Stimulated activated CD8-positive, alpha-beta memory T cell treated with anti-CD3 and anti-CD28 coated beads, Interleukin-4, amount 100 ng/mL, for 4 hours (primary cell): Measurements from ENCODE around the gene NFIC.

Source experiments
- DNase-seq, 2 donors: peaks; one replicate each; pipeline ENCODE4 v3.0.0-alpha.2; 2020; ENCODE audit warnings: low read depth in 2 of 2, low spot score in 1 of 2

NFIC gene

DNA sequence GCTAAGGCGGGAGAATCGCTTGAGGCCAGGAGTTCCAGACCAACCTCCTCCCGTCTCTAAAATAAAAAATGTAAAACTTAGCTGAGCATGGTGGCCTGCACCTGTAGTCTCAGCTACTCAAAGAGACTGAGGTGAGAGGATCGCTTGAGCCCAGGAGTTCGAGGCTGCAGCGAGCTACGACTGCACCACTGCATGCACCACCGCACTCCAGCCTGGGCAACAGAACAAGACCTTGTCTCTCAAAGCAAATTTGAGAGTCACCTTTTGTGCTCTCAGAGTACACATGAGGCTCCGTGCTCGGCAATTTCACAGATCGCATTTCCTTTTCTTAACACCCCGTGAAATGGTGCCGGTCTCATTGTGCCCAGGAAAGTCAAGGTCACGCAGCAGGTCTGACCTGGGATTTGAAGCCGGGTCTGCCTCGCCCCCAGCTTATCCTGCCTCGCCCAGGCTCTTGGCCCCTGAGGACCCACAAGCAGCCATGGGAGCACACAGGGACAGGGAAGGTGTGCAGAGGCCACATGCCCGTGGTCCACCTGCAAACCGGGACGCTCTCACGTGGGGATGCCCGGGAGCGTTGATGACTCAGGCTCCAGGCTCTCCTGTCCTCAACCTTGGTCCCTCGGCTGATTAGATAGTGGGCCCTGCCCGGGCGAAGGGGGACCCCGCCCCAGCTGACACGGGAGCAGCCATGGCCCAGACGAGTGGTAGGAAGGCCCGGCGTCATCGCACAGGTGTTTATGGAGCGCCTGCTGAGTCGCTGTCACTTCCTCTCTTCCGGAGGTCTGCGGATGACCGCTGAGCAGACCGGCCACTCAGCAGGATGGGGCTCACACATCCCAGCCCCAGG, 115.1 kb downstream of the NFIC start:
- no peak for DNase-seq

DNA sequence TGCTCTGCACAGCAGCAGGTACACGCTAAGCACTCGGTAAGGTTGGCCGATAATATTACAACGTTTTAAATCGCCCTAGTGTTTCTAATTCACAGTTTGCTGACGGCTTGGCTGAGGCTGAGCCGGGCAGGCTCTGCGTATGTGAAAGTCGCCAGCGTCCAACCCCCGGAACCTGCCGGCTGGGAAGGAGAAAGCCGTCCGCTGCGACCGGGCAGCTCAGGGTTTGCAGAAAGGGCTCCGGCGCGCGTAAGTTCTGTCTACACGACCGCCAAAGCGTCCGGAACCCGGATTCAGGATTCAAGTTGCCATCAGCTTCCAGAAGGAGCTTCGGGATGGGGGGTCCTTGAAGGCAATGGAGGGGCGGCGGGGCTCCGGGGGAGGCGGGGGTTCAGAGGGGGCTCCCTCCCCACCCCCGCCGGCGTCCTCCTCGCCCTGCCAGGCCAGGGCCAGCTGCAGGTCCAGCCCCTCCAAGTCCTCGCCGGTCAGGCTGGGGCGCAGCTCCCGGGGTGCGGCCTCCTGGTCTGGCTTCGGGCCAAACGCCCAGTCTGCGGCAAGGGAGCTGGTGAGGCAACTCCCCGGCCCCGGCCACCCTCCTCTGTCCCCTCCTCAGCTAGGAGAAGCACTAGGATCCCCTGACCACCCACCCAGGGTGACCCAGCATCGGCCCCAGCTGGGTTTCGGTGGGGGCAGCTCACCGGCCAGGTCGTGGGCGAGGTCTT, 116.3 kb downstream of the NFIC start:
- DNase-seq, result no peak

DNA sequence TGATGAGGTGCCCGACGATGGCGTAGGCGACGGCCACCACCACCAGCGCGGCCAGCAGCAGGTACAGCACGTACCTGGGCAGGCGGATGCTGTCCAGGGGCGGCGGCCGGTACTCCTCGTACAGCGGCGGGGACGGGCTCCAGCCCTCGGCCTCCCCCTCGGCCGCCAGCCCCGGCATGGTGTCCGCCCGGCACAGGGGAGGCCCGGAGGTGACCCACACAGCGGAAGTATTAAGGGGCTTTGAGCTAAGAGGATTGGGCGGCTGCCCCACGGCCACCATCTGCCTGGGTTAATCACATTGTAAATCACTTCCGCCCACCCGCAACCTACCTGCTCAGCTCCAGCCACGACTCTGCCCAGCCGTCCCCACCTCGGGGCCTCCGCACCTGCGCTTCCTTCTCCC, 116.8 kb downstream of the NFIC start, which contains the start of gene SMIM44:
Gene SMIM44, minus strand, starts transcription at position 216 of the 403 bp plus-strand sequence. Its CDS starts 38 bp downstream, at position 178.
- DNase-seq, result no peak

DNA sequence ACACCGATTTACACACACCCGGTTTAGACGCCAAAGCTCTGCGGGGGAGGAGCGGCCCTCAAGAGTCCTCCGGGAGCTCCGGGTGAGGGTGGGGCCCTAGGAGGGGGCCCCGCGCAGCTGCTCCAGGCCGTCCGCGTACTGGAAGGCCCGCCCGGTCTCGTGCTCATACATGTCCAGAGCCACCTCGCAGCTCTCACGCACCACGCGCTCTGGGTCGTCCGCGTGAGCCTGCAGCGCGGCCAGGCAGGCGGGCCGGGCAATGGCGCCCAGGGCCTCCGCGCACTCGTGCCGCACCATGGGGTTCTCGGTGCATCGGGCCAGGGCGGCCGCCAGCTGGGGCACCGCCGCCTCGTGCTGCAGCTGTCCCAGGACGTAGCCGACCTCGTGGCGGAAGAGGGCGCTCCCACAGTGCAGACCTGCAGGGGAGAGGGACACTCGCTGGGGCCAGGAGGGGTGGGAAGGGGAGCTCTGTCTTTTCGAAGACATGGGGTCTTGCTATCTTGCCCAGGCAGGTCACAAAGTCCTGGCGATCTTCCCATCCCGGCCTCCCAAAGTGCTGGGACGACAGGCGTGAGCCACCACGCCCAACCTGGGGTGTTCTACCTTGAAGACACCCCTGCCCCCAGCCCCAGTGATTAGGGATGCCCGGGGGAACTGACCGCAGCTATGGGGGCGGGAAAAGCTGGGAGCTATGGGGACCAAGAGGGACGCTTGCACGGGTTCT, 125.2 kb downstream of the NFIC start:
- DNase-seq, result no peak

DNA sequence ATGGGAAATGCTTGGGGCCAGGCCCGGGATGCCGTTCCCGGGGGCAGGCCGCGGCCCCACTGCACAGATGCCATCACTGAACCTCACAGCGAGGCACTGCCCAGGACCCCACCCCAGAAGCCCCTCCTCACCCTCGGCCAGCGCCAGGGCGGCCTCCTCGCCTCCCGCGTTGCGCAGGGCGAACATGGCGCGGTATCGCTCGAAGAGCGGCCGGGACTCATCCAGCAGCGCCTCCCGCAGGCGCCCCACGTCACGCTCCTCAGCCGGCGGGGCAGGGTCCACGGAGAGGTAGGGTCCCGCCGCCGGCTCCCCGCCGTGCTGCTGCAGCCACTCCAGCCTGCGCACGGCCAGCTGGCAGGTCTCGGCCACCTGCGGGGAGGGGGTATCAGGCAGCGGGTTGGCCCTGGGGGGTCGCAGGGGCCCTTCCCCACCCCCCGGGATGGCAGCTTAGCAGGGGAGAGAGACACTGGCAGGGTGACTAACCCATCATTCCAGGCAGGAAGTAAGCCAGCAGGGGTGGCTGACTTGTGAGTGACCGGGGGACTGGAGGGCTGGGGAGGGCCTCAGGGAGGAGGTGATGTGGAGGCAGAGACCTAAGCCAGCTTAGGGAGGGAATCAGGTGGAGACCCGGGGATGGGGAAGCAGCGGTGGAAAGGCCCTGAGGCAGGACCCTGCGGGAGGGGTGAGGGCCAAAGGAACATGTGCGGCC, 125.9 kb downstream of the NFIC start:
- DNase-seq, result no peak

DNA sequence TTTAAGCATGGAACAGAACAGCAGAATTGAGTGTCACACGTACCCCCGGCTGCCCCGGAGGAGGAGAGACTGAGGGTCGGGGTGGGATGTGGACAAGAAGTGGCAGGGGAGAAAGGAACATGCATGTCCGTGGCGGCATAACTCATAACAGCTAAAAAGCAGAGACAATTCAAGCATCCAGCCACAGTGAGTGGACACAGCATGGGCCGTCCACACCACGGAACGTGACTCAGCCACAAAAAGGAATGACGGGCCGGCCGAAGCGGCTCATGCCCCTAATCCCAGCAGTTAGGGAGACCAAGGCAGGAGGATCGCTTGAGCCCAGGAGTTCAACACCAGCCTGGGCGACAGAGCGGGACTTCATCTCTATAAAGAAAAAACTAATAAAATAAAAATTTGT, 126.5 kb downstream of the NFIC start:
- no peak for DNase-seq

DNA sequence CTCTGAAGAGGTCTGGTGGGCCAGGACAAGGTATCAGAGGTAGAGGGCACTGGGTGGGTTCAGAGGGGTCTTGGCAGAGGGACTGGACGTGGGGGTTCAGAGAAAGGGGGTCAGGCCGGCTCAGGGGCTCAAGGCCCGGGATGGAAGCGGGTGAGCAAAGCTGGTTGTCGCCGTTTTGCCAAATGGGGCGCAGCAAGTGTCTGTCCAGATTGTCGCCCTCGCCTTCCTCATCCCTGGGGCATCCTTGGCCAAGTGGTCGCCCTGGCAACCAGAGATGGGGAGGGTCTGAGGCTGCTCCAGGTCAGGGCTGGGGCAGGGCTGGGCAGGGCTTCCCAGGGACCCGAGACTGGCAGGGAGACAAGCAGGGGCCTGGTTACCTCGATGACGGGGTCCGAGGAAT, 127.3 kb downstream of the NFIC start:
- DNase-seq, result no peak

DNA sequence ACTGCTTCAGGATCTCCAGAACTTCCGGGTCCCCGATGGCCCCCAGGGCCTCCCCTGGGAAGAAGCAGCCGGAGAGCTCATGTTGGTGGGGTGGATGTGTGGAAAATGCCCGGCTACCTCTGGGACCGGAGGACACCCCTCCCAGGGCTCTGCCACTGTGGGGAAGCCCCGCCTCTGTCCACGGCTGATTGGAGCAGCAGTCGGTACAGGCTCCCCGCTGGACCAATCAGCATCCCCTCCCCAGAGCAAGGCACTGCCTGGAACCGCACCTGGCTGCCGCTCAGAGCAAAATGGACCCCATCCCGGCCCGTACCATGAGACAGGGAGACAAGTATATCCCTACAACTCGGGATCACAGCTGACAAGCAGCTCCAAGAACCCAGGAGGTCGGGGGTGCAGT, 127.7 kb downstream of the NFIC start:
- no peak for DNase-seq

DNA sequence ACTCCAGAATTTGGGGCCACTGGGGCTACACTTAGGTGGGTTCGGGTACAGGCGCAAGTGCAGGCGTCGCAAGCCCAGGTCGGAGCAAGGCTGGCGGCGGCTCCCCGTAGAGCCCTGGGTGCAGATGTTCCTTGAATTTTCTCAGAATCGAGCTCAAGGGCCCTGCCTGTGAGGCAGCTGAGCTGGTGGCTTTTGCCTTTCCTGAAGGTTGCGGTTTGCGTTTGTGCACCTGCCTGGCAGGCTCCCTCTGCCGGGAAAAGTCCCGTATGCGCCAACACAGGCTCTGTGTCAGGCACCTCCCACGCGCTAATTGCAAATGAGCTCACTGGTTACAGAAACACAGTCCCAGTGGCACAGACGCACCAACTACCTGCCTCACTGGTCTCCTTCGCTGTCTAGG, 128.2 kb downstream of the NFIC start:
- DNase-seq, result no peak

DNA sequence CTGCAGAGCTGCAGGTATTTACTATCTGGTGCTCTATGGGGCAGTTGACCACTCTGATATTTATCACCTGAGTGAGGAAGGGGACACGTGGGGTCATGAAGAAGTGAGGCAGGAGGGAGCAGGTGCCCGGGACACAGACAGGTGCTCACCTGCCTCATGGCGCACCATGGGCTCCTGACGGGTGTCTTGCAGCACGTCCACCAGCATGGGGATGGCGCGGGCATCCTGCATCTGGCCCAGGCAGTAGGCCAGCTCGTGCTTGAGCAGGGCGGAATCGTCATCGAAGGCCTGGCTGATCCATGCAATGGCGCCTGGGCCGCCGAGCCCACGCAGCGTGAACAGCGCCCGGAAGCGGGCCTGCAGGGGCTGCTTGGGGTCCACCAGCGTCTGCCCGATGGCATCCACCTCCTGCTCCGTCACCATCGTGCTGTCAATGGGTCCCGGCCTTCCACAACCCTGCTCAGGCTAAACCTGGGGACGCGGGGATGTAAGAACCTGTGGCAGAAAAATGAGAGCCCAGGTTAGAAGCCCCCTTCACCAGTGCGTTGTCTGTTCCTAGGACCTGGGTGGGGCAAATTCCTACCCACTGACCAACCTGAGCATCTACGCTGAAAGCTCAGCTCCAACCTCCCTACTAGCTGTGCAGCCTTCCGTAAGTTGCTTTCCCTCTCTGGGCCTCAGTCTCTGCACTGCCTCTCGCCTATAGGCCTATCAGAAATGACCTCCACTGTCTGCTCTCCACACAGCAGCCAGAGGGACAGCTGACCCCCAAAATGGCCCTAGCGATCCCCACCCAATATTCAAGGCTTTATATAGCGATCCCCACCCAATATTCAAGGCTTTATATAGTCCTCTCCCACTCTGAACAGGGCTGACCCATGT, 130.2 kb downstream of the NFIC start:
- DNase-seq, result no peak

DNA sequence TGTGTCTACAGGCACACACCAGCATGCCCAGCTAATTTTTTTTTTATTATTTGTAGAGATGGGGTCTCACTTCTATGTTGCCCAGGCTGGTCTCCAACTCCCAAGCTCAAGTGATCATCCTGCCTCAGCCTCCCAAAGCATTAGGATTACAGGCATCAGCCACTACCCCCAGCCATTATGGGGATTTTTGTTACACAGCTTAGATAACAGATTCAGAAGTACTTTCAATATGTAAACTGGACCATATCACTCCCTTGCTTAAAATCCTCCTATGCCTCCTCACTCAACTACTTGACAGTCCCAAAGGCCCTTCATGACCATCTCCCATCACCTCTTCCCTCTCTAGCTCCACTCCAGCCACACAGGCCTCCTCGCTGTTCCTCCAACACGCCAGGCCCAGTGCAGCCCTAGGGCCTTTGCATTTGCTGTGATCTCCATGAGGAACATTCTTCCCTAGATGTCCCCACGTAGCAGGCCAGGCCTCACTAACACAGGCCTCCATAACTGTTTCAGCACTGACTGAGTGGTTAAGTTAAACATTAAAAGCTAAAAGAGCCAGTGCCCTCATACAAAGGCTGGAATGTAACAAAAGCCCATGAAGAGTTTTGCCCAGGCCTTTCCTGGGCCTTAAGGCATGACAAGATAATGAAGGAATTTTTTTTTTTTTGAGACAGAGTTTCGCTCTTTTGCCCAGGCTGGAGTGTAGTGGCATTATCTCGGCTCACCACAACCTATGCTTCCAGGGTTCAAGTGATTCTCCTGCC, 131.6 kb downstream of the NFIC start:
- no peak for DNase-seq

DNA sequence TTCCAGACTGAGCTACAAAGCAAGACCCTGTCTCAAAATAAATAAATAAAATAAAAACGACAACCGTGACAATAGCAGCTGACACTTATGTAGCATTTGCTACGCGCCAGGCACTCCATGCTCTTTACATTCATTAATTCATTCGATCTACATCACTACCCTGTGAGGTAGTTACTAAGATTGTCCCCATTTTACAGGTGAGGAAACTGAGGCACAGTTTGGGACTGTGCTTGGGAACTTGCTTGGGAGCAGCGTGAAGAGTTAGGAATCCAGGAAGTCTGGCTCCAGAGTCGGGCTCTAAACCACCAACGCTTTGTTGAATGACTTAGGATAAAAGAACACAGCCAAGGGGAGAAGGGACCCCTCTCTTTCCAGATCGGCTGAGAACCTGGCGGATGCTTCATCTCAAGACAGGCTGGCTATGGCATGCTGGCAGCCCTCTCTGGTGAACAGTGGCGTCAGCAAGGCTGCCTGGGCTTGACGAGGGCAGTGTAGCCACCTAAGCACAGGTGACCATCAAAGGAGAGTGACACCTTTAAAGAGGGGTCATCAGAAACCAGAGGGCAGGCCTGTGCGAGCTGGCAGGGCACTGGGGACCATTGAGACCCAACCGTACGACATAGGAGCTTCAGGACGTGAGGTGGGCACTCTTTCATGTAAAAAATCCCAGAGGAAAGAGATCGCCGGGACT, 133.5 kb downstream of the NFIC start:
- DNase-seq, result no peak

DNA sequence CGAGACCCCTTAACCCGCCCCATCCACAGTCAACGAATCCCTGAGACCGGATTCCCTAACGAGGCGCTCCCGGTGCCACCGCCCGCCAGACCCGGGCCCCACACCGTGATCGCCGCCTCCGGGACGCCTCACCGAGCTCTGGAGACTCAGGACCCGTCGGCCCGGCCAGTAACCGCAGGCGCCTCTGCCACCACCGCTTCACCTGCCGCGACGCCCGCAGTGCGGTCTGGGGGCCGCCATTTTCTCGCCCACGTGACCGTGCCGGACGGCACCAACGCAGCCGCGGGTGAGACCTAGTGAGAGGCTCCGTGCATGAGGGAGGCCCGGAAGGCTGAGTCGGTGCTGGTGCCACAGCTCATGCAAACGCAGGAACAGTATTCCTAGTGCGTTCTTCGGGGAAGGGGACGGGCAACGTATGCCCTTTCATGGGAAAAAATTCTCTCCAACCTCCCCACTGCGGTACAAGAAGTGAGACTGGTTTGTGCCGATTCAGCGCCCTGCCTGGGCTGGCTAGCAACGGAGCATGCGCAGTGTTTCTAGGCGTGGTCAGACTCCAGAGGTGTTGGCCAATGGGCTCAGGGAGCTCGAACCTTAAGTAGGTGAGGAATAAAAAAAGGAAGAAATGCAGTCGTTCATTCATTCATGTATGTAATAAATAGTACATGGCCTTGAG, 134.2 kb downstream of the NFIC start, which contains the start of gene DOHH:
Gene DOHH, minus strand, starts transcription at position 246 of the 673 bp plus-strand sequence. CDS start 3,860 bp downstream, outside the sequence.
- DNase-seq, result peak; percentile 92 to 93

DNA sequence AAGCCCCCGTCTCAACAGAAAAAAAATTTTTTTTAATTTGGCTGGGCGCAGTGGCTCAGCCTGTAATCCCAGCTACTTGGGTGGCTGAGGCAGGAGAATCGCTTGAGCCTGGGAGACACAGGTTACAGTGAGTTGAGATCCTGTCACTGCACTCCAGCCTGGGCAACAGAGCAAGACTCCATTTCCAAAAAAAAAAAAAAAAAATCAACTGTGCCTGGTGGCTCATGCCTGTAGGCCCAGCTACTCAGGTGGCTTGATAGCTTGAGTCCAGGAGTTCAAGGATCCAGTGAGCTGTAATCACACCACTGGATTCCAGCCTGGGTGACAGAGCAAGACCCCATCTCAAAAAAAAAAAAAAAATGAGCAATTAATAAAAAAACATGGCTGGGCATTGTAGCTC, 135.4 kb downstream of the NFIC start:
- no peak for DNase-seq

DNA sequence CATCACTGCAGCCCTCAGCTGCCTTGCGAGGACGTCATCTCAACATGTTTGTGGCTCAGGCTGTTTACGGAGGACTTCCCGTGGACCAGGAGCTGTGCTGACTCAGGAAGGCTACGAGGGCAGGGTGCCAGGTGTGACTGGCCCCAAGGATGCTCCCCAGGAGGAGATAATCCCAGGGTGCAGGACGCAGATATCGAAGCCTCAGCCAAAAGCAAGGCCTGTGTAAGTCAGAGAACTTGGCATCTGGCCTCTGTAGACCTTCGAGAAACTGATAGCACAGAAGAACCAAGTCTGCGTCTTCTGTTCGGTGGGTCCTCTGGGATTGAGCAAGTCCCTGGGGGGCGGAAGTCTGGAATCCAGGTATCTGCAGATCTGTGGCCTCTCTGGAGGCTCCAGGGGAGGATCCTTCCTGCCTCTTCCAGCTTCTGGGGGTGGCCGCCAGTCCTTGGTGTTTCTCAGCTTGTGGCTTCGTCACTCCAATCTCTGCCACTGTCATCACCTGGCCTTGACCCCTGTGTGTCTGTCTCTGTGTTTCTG, 136.7 kb downstream of the NFIC start:
- DNase-seq, result no peak

DNA sequence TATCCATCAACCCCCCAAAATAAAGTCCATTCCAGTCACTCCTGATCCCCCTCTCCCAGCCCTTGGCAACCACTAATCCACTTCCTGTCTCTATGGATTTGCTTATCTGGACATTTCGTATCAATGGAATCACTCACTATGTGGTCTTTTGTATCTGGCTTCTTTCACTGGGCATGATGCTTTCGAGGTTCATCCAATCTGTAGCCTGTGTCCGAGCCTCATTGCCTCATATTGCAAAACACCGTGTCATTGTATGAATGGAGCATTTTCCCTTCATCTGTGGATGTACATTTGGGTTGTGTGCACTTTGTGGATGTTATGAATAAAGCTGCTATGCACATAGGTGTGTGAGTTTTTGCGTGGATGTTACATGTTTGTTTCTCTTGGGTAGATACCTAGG, 138.4 kb downstream of the NFIC start:
- DNase-seq, result no peak

DNA sequence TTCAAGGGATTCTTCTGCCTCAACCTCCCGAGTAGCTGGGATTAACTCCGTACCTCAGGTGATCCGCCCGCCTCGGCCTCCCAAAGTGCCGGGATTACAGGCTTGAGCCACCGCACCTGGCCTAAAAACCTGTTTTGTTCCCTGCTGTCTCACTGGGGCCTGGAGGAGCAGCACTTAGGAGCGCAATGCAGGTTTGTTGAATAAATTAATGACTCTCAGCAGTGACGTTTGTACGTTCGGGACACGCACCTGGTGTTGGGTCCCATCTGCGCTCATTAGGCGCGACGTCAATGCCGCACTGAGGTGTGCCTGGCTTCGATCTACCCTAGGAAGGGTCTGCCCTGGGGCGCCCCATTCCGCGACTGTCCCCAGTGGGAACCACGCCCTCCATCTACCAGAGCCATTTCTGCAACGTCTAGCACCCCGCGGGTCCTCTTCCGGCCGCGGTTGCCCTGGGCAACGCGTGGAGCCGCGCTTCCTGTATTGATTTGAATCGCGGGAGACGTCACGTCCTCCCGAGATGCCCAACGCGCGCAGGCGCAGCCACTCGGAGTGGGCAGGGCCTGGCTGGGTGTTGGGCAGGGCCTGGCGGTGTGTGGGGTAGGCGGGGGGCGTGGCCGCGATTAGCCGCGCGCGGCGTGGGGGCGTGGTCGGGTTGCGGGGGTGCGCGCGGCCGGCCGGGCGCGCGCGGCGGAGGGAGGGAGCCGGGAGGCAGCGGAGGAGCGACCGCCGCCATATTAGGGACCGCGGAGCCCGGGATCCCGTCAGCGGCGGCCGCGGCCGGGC, 139.4 kb downstream of the NFIC start, which contains the start of gene FZR1:
Gene FZR1, plus strand, starts transcription at position 714 of the 786 bp plus-strand sequence. CDS start 16,679 bp downstream, outside the sequence.
- DNase-seq, result peak; percentile 98 to 99
